OCI-LY1 (cell line): ENCODE results near the gene GAS1.

Experiments used
- H2AFZ ChIP-seq: fragments of 200-600 bp; sonication (generic), shearing (Covaris generic); 2 replicates; pipeline ENCODE4 v1.6.0; 2014; ENCODE audit warnings: antibody characterized with exemption, mild to moderate bottlenecking, low read length
- H3F3A ChIP-seq: fragments of 200-600 bp; sonication (generic), shearing (Covaris generic); 2 replicates; pipeline ENCODE4 v1.6.0; 2014; ENCODE audit warnings: mild to moderate bottlenecking, antibody characterized with exemption, low read length, moderate library complexity; ENCODE audit not compliant: insufficient read depth
- H3K27ac ChIP-seq: fragments of 200-600 bp; sonication (generic); 2 replicates; pipeline ENCODE4 v1.5.1; 2014; ENCODE audit warnings: low read length, mixed run types, mild to moderate bottlenecking, low read depth; ENCODE audit not compliant: poor library complexity, severe bottlenecking
- H3K27me3 ChIP-seq: fragments of 200-600 bp; sonication (generic); 2 replicates; pipeline ENCODE4 v1.6.0; 2014; ENCODE audit warnings: antibody characterized with exemption, mild to moderate bottlenecking, low read length, moderate library complexity; ENCODE audit not compliant: insufficient read depth
- H3K36me3 ChIP-seq: fragments of 200-600 bp; sonication (generic); 2 replicates; pipeline ENCODE4 v1.6.1; 2014; ENCODE audit warnings: mild to moderate bottlenecking, antibody characterized with exemption, low read length, moderate library complexity, mixed read lengths; ENCODE audit not compliant: insufficient read depth
- H3K4me1 ChIP-seq: fragments of 200-600 bp; sonication (generic); 2 replicates; pipeline ENCODE4 v1.5.1; 2014; ENCODE audit warnings: mild to moderate bottlenecking, low read length, moderate library complexity; ENCODE audit not compliant: insufficient read depth, severe bottlenecking
- H3K4me2 ChIP-seq: fragments of 200-600 bp; sonication (generic), shearing (Covaris generic); 2 replicates; pipeline ENCODE4 v1.6.1; 2014; ENCODE audit warnings: low read length
- H3K4me3 ChIP-seq: fragments of 200-600 bp; sonication (generic); 2 replicates; pipeline ENCODE4 v1.5.1; 2014; ENCODE audit warnings: low read length, low read depth, mild to moderate bottlenecking, mixed read lengths; ENCODE audit not compliant: poor library complexity, severe bottlenecking
- H3K79me2 ChIP-seq: fragments of 200-600 bp; shearing (Covaris generic); 2 replicates; pipeline ENCODE4 v1.6.1; 2016; ENCODE audit warnings: mixed run types, low read length, mixed read lengths; ENCODE audit not compliant: insufficient read depth
- H3K9ac ChIP-seq: fragments of 200-600 bp; sonication (generic), shearing (Covaris generic); 2 replicates; pipeline ENCODE4 v1.6.1; 2014; ENCODE audit warnings: mild to moderate bottlenecking, low read length, mixed read lengths
- H3K9me2 ChIP-seq: fragments of 200-600 bp; sonication (generic), shearing (Covaris generic); 2 replicates; pipeline ENCODE4 v1.6.1; 2014; ENCODE audit warnings: low read depth, mild to moderate bottlenecking, low read length, mixed read lengths
- H3K9me3 ChIP-seq: fragments of 200-600 bp; shearing (Covaris generic); 2 replicates; pipeline ENCODE4 v1.6.1; 2014; ENCODE audit warnings: low read length, mixed read lengths
- H4K20me1 ChIP-seq: fragments of 200-600 bp; sonication (generic), shearing (Covaris generic); 2 replicates; pipeline ENCODE4 v1.6.0; 2016; ENCODE audit warnings: mild to moderate bottlenecking, low read length; ENCODE audit not compliant: insufficient read depth
- CTCF ChIP-seq: fragments of 200-600 bp; sonication (generic), shearing (Covaris generic); IDR thresholded peaks from 2 replicates; pipeline ENCODE4 v1.5.1; 2017; ENCODE audit warnings: mild to moderate bottlenecking, antibody characterized with exemption, low read length, moderate library complexity, mixed read lengths
- EZH2 ChIP-seq: fragments of 200-600 bp; sonication (generic), shearing (Covaris generic); IDR thresholded peaks from 2 replicates; pipeline ENCODE4 v1.8.0; 2017; ENCODE audit warnings: borderline replicate concordance, mixed run types, mild to moderate bottlenecking, antibody characterized with exemption, low read length, moderate library complexity, mixed read lengths

Gene GAS1

DNA sequence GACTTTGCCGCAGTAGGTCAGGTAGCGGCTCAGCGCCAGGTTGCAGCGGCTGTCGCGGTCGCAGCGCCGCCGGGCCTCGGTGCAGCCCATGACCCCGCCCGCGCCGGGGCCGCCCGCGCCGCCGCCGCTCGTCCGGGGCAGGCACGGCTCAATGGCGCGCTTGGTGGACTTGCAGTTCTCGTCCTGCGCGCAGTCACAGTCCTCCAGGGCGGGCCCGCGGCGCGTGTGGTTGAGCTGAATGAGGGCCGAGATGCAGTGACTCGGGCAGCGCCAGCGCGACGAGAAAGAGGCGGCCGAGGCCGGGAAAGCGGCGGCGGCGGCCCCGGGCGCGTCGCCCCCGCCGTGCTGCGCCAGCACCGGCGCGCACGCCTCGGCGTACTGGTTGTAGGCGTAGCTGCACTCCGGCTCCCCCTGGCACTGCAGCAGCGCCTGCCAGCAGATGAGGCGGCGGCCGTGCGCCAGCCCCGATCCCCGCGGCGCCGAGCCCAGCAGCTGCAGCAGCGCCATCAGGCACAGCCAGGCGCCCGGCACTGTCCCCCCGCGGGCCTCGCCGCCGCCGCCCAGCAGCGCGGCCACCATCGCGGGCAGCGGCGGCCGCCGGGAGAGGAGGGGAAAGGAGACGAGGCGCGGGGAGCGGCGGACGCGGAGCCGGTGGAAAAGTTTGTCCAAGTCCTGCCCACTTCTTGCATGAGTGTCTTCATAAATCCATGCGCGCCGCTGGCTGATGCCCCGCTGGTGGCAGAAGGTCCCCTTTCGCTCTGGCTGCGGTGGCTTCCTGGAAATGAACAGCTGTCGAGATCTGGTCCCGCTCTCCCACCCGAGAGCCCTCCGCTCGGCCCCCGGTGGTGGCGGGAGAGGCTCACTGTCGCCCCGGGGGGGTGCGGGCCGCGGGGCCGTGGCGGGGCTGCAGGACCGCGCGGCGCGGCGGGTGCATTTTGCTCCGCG, 833 bp downstream of the GAS1 start:
- no peaks in the 10 kb centered on the region for H3K36me3 ChIP-seq
- no peaks in the 10 kb centered on the region for H3F3A ChIP-seq
- H3K9ac ChIP-seq: no peak overlapping the region; the same call in 1 of the 2 replicates
- no peaks in the 10 kb centered on the region for H3K9me3 ChIP-seq
- no peaks in the 10 kb centered on the region for H3K27me3 ChIP-seq
- H3K27ac ChIP-seq: no peak overlapping the region
- H3K9me2 ChIP-seq: no peaks in the 10 kb centered on the region
- TF ChIP-seq CTCF (no peak), EZH2 (no peak)
- no peak overlapping the region for H2AFZ ChIP-seq
- H4K20me1 ChIP-seq: no peaks in the 10 kb centered on the region
- H3K4me1 ChIP-seq: peaks cover 9% of the 10 kb centered on the region
- peak overlapping the region; percentile 62 for H3K4me3 ChIP-seq
- H3K79me2 ChIP-seq: no peaks in the 10 kb centered on the region
- peak overlapping the region; percentile 78 for H3K4me2 ChIP-seq

DNA sequence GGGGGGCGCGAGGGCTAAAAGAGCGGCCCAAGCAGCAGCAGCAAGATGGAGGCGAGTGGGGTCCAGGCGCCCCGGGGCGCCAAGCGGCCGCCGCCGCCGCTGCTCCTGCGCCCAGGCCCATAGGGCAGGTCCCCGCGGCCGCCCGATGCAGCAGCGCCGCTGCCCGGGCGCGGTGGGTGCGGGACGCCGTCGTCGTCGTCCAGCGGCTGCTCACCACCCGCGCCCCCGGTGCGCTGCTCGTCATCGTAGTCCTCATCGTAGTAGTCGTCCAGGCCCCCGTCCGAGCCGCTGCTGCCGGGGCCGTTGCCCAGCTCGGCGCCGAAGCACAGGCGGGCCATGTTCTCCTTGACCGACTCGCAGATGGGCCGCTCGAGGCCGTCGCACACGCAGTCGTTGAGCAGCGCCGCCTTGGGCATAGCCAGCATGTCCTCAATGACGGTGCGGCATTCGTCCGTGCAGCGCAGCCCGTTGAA, 1.5 kb downstream of the GAS1 start:
- no peak for TF ChIP-seq CTCF
- no peak for TF ChIP-seq EZH2
- Histone ChIP-seq H3K9me2 (no peaks in the 10 kb centered on the region), H2AFZ (no peak overlapping the region), H3K4me2 (no peak overlapping the region), H3K4me3 (no peak overlapping the region), H3K27me3 (no peaks in the 10 kb centered on the region), H3F3A (no peaks in the 10 kb centered on the region), H3K9ac (no peak overlapping the region), H3K9me3 (no peaks in the 10 kb centered on the region), H3K36me3 (no peaks in the 10 kb centered on the region), H3K79me2 (no peaks in the 10 kb centered on the region), H3K27ac (no peak overlapping the region), H3K4me1 (peaks cover 9% of the 10 kb centered on the region), H4K20me1 (no peaks in the 10 kb centered on the region)

GRCh38 chr9:86944796-86945727, 2.2 kb downstream of the GAS1 start:
- Histone ChIP-seq H3K27me3 (no peaks in the 10 kb centered on the region), H3K27ac (no peak overlapping the region)

More at GRCh38 chr9:86944796-86945727, 2.2 kb downstream of the GAS1 start:
- Histone ChIP-seq H3K4me3 (no peak overlapping the region), H3F3A (no peaks in the 10 kb centered on the region), H3K4me1 (peaks cover 9% of the 10 kb centered on the region), H2AFZ (no peak overlapping the region), H3K9ac (no peak overlapping the region), H3K9me3 (no peaks in the 10 kb centered on the region), H3K4me2 (no peak overlapping the region), H3K36me3 (no peaks in the 10 kb centered on the region), H4K20me1 (no peaks in the 10 kb centered on the region), H3K9me2 (no peaks in the 10 kb centered on the region), H3K79me2 (no peaks in the 10 kb centered on the region)
- TF ChIP-seq CTCF (no peak), EZH2 (no peak)
